ENCODE data around the gene CHD6.
A peak's percentile ranks its signal among the peaks of the same experiment; 100 is the strongest.

CHD6 gene

DNA sequence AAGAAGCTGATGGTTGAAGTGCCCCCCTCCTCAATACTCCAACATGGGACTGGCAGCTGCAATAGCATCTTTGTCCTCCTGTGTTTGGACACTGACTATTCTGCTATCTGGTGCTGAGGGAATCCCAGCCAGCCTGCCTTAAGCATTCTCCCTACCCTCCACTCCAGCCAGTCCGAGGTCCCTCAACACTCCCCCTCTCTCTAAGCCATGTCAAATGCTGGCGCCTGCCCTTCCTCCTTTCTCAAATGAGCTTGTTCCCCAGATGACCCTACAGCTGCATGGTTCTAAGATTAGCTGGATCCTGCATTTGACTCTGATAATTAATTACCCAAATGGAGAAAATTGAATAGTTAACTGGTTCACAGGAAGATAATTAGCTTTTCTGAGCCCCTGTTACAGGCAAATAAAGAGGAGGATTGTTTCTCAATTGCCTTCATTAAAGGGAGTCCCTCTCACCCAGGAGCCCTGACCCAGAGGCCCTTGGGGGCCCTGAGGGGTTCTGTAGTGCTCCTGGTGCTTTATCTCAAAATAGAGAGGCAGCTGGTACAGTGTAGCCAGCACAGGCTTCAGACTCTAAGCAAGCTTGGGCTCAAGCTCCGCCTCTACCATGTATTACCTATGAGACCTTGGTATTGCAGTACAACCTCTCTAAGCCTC lies 37.9 kb upstream of the CHD6 start:
- no peak overlapping the region for H3K9ac ChIP-seq (ENCODE audit: low read length)
- H3K27me3 ChIP-seq (ENCODE audit: control insufficient read depth in 1 of 2, insufficient read depth in 1 of 2, low read length in 2 of 2) = peaks cover 6 to 43% of the 10 kb centered on the region in 2 experiments
- H3K9me3 ChIP-seq (ENCODE audit: control insufficient read depth, low read length) = no peaks in the 10 kb centered on the region
- no peak overlapping the region for H3K4me3 ChIP-seq (ENCODE audit: insufficient read depth in 1 of 2, low read depth in 1 of 2, low read length in 2 of 2)
- no peak overlapping the region for H3K4ac ChIP-seq (ENCODE audit: low read depth in 1 of 2, low read length in 2 of 2)
- H2AFZ ChIP-seq (ENCODE audit: low read depth, low read length) = no peak overlapping the region
- H2BK12ac ChIP-seq (ENCODE audit: low read length in 2 of 2) = no peak overlapping the region
- no peaks in the 10 kb centered on the region for H3K36me3 ChIP-seq (ENCODE audit: control insufficient read depth in 1 of 2, insufficient read depth in 2 of 2, low read depth in 1 of 2, low read length in 2 of 2)
- no peak overlapping the region for H3K27ac ChIP-seq (ENCODE audit: low read length, poor library complexity, severe bottlenecking)
- H4K8ac ChIP-seq (ENCODE audit: low read length) = no peak overlapping the region
- no peak overlapping the region for H3K18ac ChIP-seq (ENCODE audit: low read depth in 1 of 2, low read length in 2 of 2)
- no peak overlapping the region for H2BK15ac ChIP-seq (ENCODE audit: low read depth, poor library complexity, severe bottlenecking)
- 45% methylated on average over 1 of the region's 3 CpGs for WGBS
- no peaks in the 10 kb centered on the region for H3K4me1 ChIP-seq (ENCODE audit: control insufficient read depth, insufficient read depth, low read depth, low read length)
- no peak for DNase-seq
- H2AK5ac ChIP-seq (ENCODE audit: low read length, severe bottlenecking) = no peak overlapping the region
- H4K91ac ChIP-seq (ENCODE audit: low read length) = no peak overlapping the region
- no peak overlapping the region for H2BK120ac ChIP-seq (ENCODE audit: low read depth, low read length)
- H2BK5ac ChIP-seq (ENCODE audit: low read depth, low read length, poor library complexity, severe bottlenecking) = no peak overlapping the region
- no peaks in the 10 kb centered on the region for H3K79me1 ChIP-seq (replicated peaks; ENCODE audit: low read length, poor library complexity, severe bottlenecking)
- H3K4me2 ChIP-seq (ENCODE audit: low read length, poor library complexity, severe bottlenecking) = no peak overlapping the region
- no peak overlapping the region for H3K14ac ChIP-seq (ENCODE audit: low read length in 2 of 2)
- no peak overlapping the region for H3K23ac ChIP-seq (ENCODE audit: low read length in 2 of 2)

DNA sequence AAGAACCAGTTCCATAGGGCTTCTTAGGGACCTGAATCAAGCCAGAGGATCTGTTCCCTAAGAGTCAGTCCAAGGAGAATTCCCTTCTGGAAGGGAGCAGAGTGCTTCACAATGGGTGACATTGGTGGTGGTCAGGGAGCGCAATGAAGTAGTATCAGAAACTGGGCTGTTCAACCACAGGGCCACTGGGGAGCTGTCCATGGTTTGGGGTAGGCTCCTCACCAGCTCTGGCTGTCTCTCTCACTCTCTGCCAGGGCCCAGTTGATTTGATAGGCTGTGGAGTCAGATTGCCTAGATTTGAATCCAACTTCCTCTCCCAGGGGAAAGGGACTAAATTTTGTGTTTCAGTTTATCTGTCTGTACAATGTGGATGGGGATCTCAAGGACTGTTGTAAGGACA lies 36.7 kb upstream of the CHD6 start:
- Histone ChIP-seq H3K4me1 (ENCODE audit: control insufficient read depth, insufficient read depth, low read depth, low read length) (no peaks in the 10 kb centered on the region), H4K8ac (ENCODE audit: low read length) (no peak overlapping the region), H3K79me1 (replicated peaks; ENCODE audit: low read length, poor library complexity, severe bottlenecking) (no peaks in the 10 kb centered on the region)

DNA sequence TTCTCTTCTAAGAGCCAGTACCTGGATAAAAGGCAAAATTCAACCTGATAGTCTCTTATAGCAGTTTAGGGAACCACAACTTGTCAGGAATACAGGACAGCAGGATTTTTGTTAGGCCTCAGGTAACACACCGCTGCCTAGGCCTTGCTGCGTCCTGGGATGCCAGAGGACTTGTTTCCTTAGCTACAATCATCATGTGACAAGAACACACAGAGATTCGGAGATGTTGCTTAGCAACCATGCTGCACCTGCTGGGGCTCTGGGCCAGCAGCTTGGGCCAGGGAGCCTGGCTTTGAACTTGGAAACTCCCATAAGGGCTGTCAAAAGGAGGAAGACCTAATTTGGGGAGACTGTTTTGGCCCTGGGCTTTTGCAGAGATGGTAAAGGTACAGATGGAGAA lies 36.1 kb upstream of the CHD6 start:
- H3K23ac ChIP-seq (ENCODE audit: low read length in 2 of 2) = no peak overlapping the region
- no peak overlapping the region for H2BK12ac ChIP-seq (ENCODE audit: low read length in 2 of 2)
- no peak overlapping the region for H3K14ac ChIP-seq (ENCODE audit: low read length in 2 of 2)
- H2AK5ac ChIP-seq (ENCODE audit: low read length, severe bottlenecking) = no peak overlapping the region
- H4K91ac ChIP-seq (ENCODE audit: low read length) = no peak overlapping the region
- H2AFZ ChIP-seq (ENCODE audit: low read depth, low read length) = no peak overlapping the region
- no peaks in the 10 kb centered on the region for H3K79me1 ChIP-seq (replicated peaks; ENCODE audit: low read length, poor library complexity, severe bottlenecking)
- no peak overlapping the region for H3K9ac ChIP-seq (ENCODE audit: low read length)
- no peak overlapping the region for H2BK120ac ChIP-seq (ENCODE audit: low read depth, low read length)
- no peak overlapping the region for H2BK15ac ChIP-seq (ENCODE audit: low read depth, poor library complexity, severe bottlenecking)
- no peaks in the 10 kb centered on the region for H3K9me3 ChIP-seq (ENCODE audit: control insufficient read depth, low read length)
- 68% methylated on average over 3 of the region's 3 CpGs for WGBS
- H3K27me3 ChIP-seq (ENCODE audit: control insufficient read depth in 1 of 2, insufficient read depth in 1 of 2, low read length in 2 of 2) = peaks cover 19 to 51% of the 10 kb centered on the region in 2 experiments
- no peak overlapping the region for H3K4me3 ChIP-seq (ENCODE audit: insufficient read depth in 1 of 2, low read depth in 1 of 2, low read length in 2 of 2)
- no peaks in the 10 kb centered on the region for H3K4me1 ChIP-seq (ENCODE audit: control insufficient read depth, insufficient read depth, low read depth, low read length)
- no peak for DNase-seq
- H4K8ac ChIP-seq (ENCODE audit: low read length) = no peak overlapping the region
- no peak overlapping the region for H3K4ac ChIP-seq (ENCODE audit: low read depth in 1 of 2, low read length in 2 of 2)
- H3K36me3 ChIP-seq (ENCODE audit: control insufficient read depth in 1 of 2, insufficient read depth in 2 of 2, low read depth in 1 of 2, low read length in 2 of 2) = no peaks in the 10 kb centered on the region
- H3K4me2 ChIP-seq (ENCODE audit: low read length, poor library complexity, severe bottlenecking) = no peak overlapping the region
- H3K27ac ChIP-seq (ENCODE audit: low read length, poor library complexity, severe bottlenecking) = no peak overlapping the region
- H3K18ac ChIP-seq (ENCODE audit: low read depth in 1 of 2, low read length in 2 of 2) = no peak overlapping the region
- no peak overlapping the region for H2BK5ac ChIP-seq (ENCODE audit: low read depth, low read length, poor library complexity, severe bottlenecking)

More for the DNA sequence above, 36.7 kb upstream of the CHD6 start:
- H2BK15ac ChIP-seq (ENCODE audit: low read depth, poor library complexity, severe bottlenecking) = no peak overlapping the region
- peaks cover 16 to 50% of the 10 kb centered on the region in 2 experiments for H3K27me3 ChIP-seq (ENCODE audit: control insufficient read depth in 1 of 2, insufficient read depth in 1 of 2, low read length in 2 of 2)
- H3K36me3 ChIP-seq (ENCODE audit: control insufficient read depth in 1 of 2, insufficient read depth in 2 of 2, low read depth in 1 of 2, low read length in 2 of 2) = no peaks in the 10 kb centered on the region
- peak; percentile 5 for DNase-seq
- no peak overlapping the region for H3K18ac ChIP-seq (ENCODE audit: low read depth in 1 of 2, low read length in 2 of 2)
- H3K14ac ChIP-seq (ENCODE audit: low read length in 2 of 2) = no peak overlapping the region
- no peak overlapping the region for H2BK5ac ChIP-seq (ENCODE audit: low read depth, low read length, poor library complexity, severe bottlenecking)
- H2AK5ac ChIP-seq (ENCODE audit: low read length, severe bottlenecking) = no peak overlapping the region
- no peak overlapping the region for H3K4me3 ChIP-seq (ENCODE audit: insufficient read depth in 1 of 2, low read depth in 1 of 2, low read length in 2 of 2)
- no peak overlapping the region for H2AFZ ChIP-seq (ENCODE audit: low read depth, low read length)
- no peaks in the 10 kb centered on the region for H3K9me3 ChIP-seq (ENCODE audit: control insufficient read depth, low read length)
- no peak overlapping the region for H2BK12ac ChIP-seq (ENCODE audit: low read length in 2 of 2)
- WGBS = 61% methylated on average over 1 of the region's 1 CpG
- H3K4me2 ChIP-seq (ENCODE audit: low read length, poor library complexity, severe bottlenecking) = no peak overlapping the region
- H3K23ac ChIP-seq (ENCODE audit: low read length in 2 of 2) = no peak overlapping the region
- H3K9ac ChIP-seq (ENCODE audit: low read length) = no peak overlapping the region
- H4K91ac ChIP-seq (ENCODE audit: low read length) = no peak overlapping the region
- no peak overlapping the region for H3K27ac ChIP-seq (ENCODE audit: low read length, poor library complexity, severe bottlenecking)
- no peak overlapping the region for H2BK120ac ChIP-seq (ENCODE audit: low read depth, low read length)
- no peak overlapping the region for H3K4ac ChIP-seq (ENCODE audit: low read depth in 1 of 2, low read length in 2 of 2)

DNA sequence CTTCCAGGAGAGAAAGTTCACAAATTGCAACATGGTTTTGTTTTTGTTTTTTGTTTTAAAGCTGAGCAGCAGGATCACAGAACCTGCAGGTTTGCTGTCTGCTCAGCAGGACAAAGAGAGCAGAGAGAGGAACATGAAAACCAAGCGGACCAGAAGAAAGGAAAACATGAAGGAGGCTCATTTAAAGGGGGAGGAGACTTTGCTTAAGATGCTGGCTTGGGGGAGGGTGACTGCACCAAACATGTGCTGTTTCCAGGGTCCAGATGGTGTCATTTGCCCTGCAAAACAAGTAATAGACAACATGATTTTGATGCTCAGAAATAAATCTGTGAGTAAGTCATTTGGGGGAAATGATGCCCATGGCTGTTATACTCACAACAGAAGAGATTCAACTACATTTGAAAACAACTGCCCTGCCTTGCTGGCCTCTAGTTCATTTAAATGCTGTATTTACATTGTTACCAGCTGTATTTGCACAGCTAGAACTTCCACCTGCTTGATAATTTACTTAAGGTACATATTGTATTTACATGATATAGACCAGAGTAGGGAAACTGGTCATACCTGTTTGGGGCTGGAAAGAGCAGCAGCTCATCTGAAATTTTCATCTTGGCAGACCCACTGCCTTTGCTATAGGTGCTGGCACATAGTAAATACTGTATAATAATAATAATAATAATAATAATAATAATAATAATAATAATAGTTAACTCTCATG lies 32.2 kb upstream of the CHD6 start:
- 65% methylated on average over 1 of the region's 1 CpG for WGBS
- no peak overlapping the region for H3K23ac ChIP-seq (ENCODE audit: low read length in 2 of 2)

More for the DNA sequence above, 32.2 kb upstream of the CHD6 start:
- H3K14ac ChIP-seq (ENCODE audit: low read length in 2 of 2) = no peak overlapping the region
- peaks cover 16 to 60% of the 10 kb centered on the region in 2 experiments for H3K27me3 ChIP-seq (ENCODE audit: control insufficient read depth in 1 of 2, insufficient read depth in 1 of 2, low read length in 2 of 2)
- no peaks in the 10 kb centered on the region for H3K79me1 ChIP-seq (replicated peaks; ENCODE audit: low read length, poor library complexity, severe bottlenecking)
- no peak overlapping the region for H3K4me2 ChIP-seq (ENCODE audit: low read length, poor library complexity, severe bottlenecking)
- no peak overlapping the region for H2AK5ac ChIP-seq (ENCODE audit: low read length, severe bottlenecking)
- no peak overlapping the region for H3K18ac ChIP-seq (ENCODE audit: low read depth in 1 of 2, low read length in 2 of 2)
- no peak overlapping the region for H3K27ac ChIP-seq (ENCODE audit: low read length, poor library complexity, severe bottlenecking)
- H4K8ac ChIP-seq (ENCODE audit: low read length) = no peak overlapping the region
- DNase-seq = no peak
- H3K9ac ChIP-seq (ENCODE audit: low read length) = no peak overlapping the region
- no peak overlapping the region for H2AFZ ChIP-seq (ENCODE audit: low read depth, low read length)
- no peak overlapping the region for H2BK120ac ChIP-seq (ENCODE audit: low read depth, low read length)
- no peak overlapping the region for H2BK5ac ChIP-seq (ENCODE audit: low read depth, low read length, poor library complexity, severe bottlenecking)
- H3K9me3 ChIP-seq (ENCODE audit: control insufficient read depth, low read length) = no peaks in the 10 kb centered on the region
- H3K4me3 ChIP-seq (ENCODE audit: insufficient read depth in 1 of 2, low read depth in 1 of 2, low read length in 2 of 2) = no peak overlapping the region
- H2BK15ac ChIP-seq (ENCODE audit: low read depth, poor library complexity, severe bottlenecking) = no peak overlapping the region
- no peaks in the 10 kb centered on the region for H3K4me1 ChIP-seq (ENCODE audit: control insufficient read depth, insufficient read depth, low read depth, low read length)
- H3K4ac ChIP-seq (ENCODE audit: low read depth in 1 of 2, low read length in 2 of 2) = no peak overlapping the region
- no peak overlapping the region for H2BK12ac ChIP-seq (ENCODE audit: low read length in 2 of 2)
- no peak overlapping the region for H4K91ac ChIP-seq (ENCODE audit: low read length)
- no peaks in the 10 kb centered on the region for H3K36me3 ChIP-seq (ENCODE audit: control insufficient read depth in 1 of 2, insufficient read depth in 2 of 2, low read depth in 1 of 2, low read length in 2 of 2)
